Measurements from ENCODE around the gene SERPINB13. TPM values are rescaled to one million over a fixed set of nuclear protein-coding genes. Genes with fewer than 3 reads are reported as not detected.
A peak's percentile ranks its signal among the peaks of the same experiment; 100 is the strongest.

Gene SERPINB13
- total and polyA plus RNA-seq, 10 donors: 0.16 TPM; not detected in 9

DNA sequence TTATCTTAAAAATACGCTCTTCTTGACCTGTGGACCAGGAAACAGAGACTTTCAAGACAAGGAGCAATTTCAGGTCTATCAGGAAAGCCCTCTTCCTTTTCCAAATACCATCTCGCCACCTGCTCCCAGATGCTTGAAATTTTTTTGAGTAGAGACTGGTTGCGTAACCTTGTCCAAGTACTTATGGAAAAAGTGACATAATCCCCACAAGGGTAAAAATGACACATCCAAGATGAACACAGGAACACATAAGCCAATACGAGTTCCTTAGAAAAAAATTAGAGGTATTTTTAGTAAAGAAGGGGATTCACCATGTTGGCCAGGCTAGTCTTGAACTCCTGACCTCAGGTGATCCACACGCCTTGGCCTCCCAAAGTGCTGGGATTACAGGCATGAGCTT lies 1.8 kb downstream of the SERPINB13 start:
- Histone ChIP-seq H3K9me3 (no peaks in the 10 kb centered on the region), H3K4me3 (no peak overlapping the region), H3K4me1 (peaks cover 0 to 4% (median 0%) of the 10 kb centered on the region in 6 donors), H3K36me3 (no peaks in the 10 kb centered on the region), H3K27me3 (replicated peaks in 1 of 7) (peaks cover 0 to 8% (median 0%) of the 10 kb centered on the region in 7 donors), H3K27ac (no peak overlapping the region)
- DNase-seq: no peak
- WGBS, 5 donors: 46 to 81% (median 62%) methylated on average over 5 of the region's 5 CpGs
- TF ChIP-seq POLR2A (IDR thresholded peaks at IDR 0.05) (no peak), POLR2AphosphoS5 (IDR thresholded peaks at IDR 0.05) (no peak)
- TF ChIP-seq, protein P1, sequence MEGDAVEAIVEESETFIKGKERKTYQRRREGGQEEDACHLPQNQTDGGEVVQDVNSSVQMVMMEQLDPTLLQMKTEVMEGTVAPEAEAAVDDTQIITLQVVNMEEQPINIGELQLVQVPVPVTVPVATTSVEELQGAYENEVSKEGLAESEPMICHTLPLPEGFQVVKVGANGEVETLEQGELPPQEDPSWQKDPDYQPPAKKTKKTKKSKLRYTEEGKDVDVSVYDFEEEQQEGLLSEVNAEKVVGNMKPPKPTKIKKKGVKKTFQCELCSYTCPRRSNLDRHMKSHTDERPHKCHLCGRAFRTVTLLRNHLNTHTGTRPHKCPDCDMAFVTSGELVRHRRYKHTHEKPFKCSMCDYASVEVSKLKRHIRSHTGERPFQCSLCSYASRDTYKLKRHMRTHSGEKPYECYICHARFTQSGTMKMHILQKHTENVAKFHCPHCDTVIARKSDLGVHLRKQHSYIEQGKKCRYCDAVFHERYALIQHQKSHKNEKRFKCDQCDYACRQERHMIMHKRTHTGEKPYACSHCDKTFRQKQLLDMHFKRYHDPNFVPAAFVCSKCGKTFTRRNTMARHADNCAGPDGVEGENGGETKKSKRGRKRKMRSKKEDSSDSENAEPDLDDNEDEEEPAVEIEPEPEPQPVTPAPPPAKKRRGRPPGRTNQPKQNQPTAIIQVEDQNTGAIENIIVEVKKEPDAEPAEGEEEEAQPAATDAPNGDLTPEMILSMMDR (IDR thresholded peaks at IDR 0.05 in 8 of 11, conservative IDR thresholded peaks at IDR 0.05 in 3 of 11): no peak
- intact Hi-C loops (cut with DNase I; ENCODE audit: low total_unique reads): no loop called here

DNA sequence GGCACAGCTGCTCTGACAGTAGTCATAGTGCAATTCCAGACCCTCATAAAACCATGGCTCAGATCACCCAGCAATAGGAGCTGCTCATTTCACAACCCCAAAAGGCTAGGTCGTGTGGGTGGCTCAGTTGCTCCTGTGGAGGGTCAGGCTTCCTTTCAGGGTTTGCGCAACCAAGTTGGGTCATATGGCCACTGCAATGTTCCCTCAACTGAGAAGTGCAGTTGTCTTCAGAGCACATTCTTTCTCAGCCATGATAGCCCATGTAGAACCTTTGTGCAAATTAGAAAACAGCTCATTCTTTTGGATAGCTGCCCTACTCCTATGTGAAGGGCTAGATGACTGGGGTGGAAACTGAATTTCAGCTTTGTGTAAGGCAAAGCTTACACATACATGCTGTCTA lies 3.2 kb downstream of the SERPINB13 start:
- Histone ChIP-seq H3K27ac (peak overlapping the region in 2 of 8 donors; percentile 4 to 43), H3K36me3 (no peaks in the 10 kb centered on the region), H3K4me1 (peaks cover 0 to 4% (median 0%) of the 10 kb centered on the region in 6 donors), H3K9me3 (no peaks in the 10 kb centered on the region), H3K4me3 (no peak overlapping the region), H3K27me3 (replicated peaks in 1 of 7) (peaks cover 0 to 4% (median 0%) of the 10 kb centered on the region in 7 donors)
- TF ChIP-seq POLR2A (IDR thresholded peaks at IDR 0.05) (no peak), POLR2AphosphoS5 (IDR thresholded peaks at IDR 0.05) (no peak)
- 42 to 86% (median 56%) methylated on average over 1 to 2 of the region's 2 CpGs for WGBS, 5 donors
- no peak for DNase-seq
- intact Hi-C loops (cut with DNase I; ENCODE audit: low total_unique reads): no loop called here

DNA sequence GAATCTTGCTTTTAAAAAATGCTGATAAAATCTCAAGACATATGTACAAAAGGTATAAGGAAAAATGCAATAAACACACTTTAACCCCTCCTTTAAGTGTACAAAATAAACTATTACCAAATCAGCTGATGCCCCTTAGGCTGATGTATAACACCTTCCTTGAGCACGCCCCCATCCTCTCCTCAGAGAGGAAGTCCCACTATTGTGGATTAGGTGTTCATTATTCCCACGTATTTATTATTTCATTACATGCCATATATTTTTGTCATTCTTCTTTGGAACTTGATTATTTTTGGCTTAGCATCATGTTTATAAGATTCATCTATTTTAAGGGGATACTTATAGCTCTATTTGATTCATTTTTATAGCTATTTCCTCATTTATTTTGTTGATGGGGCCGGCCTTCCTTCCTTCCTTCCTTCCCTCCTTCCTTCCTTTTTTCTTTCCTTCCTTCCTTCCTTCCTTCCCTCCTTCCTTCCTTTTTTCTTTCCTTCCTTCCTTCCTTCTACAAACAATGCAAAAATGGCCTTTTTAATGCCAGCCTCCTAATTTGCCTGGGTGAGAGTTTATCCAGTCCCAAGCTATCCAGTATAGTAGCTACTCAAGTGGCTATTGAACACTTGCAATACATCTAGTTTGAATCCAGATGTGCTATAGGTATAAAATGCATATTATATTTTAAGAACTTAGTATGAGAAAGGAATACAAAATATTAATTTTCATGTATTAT lies 4.0 kb downstream of the SERPINB13 start:
- DNase-seq: no peak
- TF ChIP-seq POLR2A (IDR thresholded peaks at IDR 0.05): no peak
- no peak for TF ChIP-seq POLR2AphosphoS5 (IDR thresholded peaks at IDR 0.05)
- TF ChIP-seq, protein P1 (IDR thresholded peaks at IDR 0.05 in 8 of 11, conservative IDR thresholded peaks at IDR 0.05 in 3 of 11): no peak
- Histone ChIP-seq H3K4me3 (no peak overlapping the region), H3K27ac (peak overlapping the region in 2 of 8 donors; percentile 4 to 43), H3K36me3 (no peaks in the 10 kb centered on the region), H3K27me3 (replicated peaks in 1 of 7) (peaks cover 0 to 4% (median 0%) of the 10 kb centered on the region in 7 donors), H3K4me1 (peaks cover 0 to 4% (median 0%) of the 10 kb centered on the region in 6 donors), H3K9me3 (no peaks in the 10 kb centered on the region)
- intact Hi-C loops (cut with DNase I; ENCODE audit: low total_unique reads): no loop called here
- 56 to 84% (median 66%) methylated on average over 3 of the region's 3 CpGs for WGBS, 5 donors

DNA sequence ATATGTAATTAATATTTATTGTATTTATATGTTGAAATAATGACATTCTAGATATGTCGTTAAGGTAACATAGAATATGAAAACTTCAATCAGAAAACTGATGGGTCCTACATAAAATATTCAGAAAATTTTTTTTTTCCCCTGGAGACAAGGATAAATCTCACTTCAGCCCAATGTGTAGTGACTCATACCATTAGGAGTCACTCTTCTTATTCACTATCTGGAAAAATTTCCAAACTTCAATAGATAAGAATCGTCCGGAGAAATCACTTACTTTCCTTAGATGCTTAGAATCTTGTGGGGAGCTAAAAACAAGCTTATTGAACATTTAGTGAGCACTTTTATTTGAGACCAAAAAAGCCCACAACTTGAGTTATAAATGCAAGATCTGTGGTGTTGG lies 4.6 kb downstream of the SERPINB13 start:
- no peaks in the 10 kb centered on the region for H3K9me3 ChIP-seq
- peaks cover 0 to 4% (median 0%) of the 10 kb centered on the region in 7 donors for H3K27me3 ChIP-seq (replicated peaks in 1 of 7)
- intact Hi-C loops (cut with DNase I; ENCODE audit: low total_unique reads): no loop called here
- no peak overlapping the region for H3K4me3 ChIP-seq
- 74 to 94% (median 88%) methylated on average over 3 of the region's 3 CpGs for WGBS, 5 donors
- TF ChIP-seq, protein P1 (IDR thresholded peaks at IDR 0.05 in 8 of 11, conservative IDR thresholded peaks at IDR 0.05 in 3 of 11): no peak
- TF ChIP-seq POLR2A (IDR thresholded peaks at IDR 0.05) (no peak), POLR2AphosphoS5 (IDR thresholded peaks at IDR 0.05) (no peak)
- no peaks in the 10 kb centered on the region for H3K36me3 ChIP-seq
- H3K27ac ChIP-seq: no peak overlapping the region
- peaks cover 0 to 4% (median 0%) of the 10 kb centered on the region in 6 donors for H3K4me1 ChIP-seq
- DNase-seq: no peak

All from spleen (tissue), 11 donors.